ENCODE results near the gene CHCHD6.

DNA sequence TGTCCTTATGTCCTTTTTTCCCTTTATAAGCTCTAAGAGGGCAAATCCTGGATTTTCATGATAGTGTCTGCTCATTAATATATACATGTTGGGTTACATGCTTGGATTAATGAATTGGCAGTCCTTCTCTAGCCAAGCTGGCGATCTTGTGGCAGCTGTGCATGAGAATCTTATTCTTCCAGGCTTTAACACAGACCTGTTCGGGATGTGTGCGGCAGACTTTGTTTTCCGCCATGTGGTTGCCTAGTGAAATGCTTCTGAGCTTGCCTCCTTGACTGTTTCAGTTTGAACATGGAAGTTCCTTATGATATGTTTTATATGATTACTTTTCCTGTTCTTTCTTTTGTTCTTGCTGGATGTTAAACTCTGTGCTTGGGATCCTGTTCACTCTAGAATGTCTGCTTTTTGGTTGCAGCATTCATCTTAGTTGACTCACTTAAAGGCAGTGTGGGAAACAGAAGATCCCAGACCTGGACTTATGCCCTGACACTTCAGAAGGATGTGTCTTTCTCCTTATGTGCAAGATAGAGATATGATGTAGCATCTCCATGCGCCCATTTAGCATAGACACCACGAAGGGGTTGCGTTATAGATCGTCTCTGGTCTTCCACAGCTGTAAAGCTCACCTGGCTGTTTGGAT, 7.2 kb downstream of the CHCHD6 start:
- TF ChIP-seq POLR2A (IDR thresholded peaks at IDR 0.05; ENCODE audit: low read length), result no peak
- TF ChIP-seq GATA1 (IDR thresholded peaks at IDR 0.05; ENCODE audit: low read depth, low read length), result no peak

Measured in erythroblast (primary cell).